ENCODE measurements around the gene NOC2L.

- TF ChIP-seq CTCF (conservative IDR thresholded peaks at IDR 0.05 in 1 of 2, IDR thresholded peaks at IDR 0.05 in 1 of 2; ENCODE audit: low read depth in 1 of 2, low read length in 2 of 2) (no peak), EZH2 (IDR thresholded peaks at IDR 0.05; ENCODE audit: low read length, missing control alignments) (no peak)
Measured at GRCh38 chr1:918843-919242, 40.2 kb downstream of the NOC2L start.
